ENCODE measurements around the gene SNX1. TPM values are rescaled to one million over a fixed set of nuclear protein-coding genes. Genes with fewer than 3 reads are reported as not detected.

Gene SNX1
- total and polyA plus RNA-seq, 2 of the 8 experiments (the other 6 are each of a cell fraction or from before 2014, with no cell fraction given), result 27.9 to 59.8 TPM

- Histone ChIP-seq H3K14ac (ENCODE audit: insufficient read length) (no peak overlapping the region), H3K4me3 (ENCODE audit: extremely low read depth in 1 of 4, insufficient read depth in 2 of 4, low read depth in 3 of 4, low read length in 4 of 4) (peak overlapping the region; percentile 80 to 88 (median 83)), H3K4me2 (ENCODE audit: insufficient read depth in 1 of 2, low read depth in 2 of 2, low read length in 2 of 2) (peak overlapping the region; percentile 74 to 81), H2BK120ac (replicated peaks; ENCODE audit: low read depth, low read length) (no peak overlapping the region), H3K9ac (replicated peaks in 1 of 4; ENCODE audit: extremely low read depth in 1 of 4, low read depth in 3 of 4, low read length in 3 of 4) (peak overlapping the region; percentile 72 to 96 (median 76)), H3K9me3 (ENCODE audit: insufficient read depth in 2 of 2, low read depth in 1 of 2, low read length in 1 of 2) (no peaks in the 10 kb centered on the region), H3K4ac (replicated peaks; ENCODE audit: insufficient read length, low read depth, low read length) (no peak overlapping the region), H4K91ac (replicated peaks; ENCODE audit: insufficient read length, low read length) (peak overlapping the region; percentile 86), H3K56ac (replicated peaks; ENCODE audit: insufficient read length, low read depth, low read length) (peak overlapping the region; percentile 54), H3K79me1 (ENCODE audit: low read depth, low read length) (no peaks in the 10 kb centered on the region), H2BK20ac (ENCODE audit: low read length) (no peak overlapping the region), H3K18ac (ENCODE audit: extremely low read depth, low read length) (peak overlapping the region; percentile 92), H2BK15ac (ENCODE audit: low read length) (no peak overlapping the region), H3K27me3 (replicated peaks in 1 of 4; ENCODE audit: control insufficient read depth in 3 of 4, extremely low read depth in 1 of 4, insufficient read depth in 3 of 4, low read length in 3 of 4) (no peaks in the 10 kb centered on the region), H3K23me2 (ENCODE audit: low read depth, low read length) (peaks cover 3% of the 10 kb centered on the region; the same call in 1 of the 2 replicates), H3K36me3 (ENCODE audit: control insufficient read depth in 2 of 4, insufficient read depth in 4 of 4, low read length in 3 of 4) (peaks cover 20 to 33% (median 29%) of the 10 kb centered on the region in 4 experiments), H4K8ac (ENCODE audit: extremely low read depth, insufficient read depth, low read length) (peak overlapping the region; percentile 85), H3K79me2 (ENCODE audit: control insufficient read depth in 1 of 2, insufficient read depth in 2 of 2, low read length in 2 of 2) (peaks cover 0 to 9% of the 10 kb centered on the region in 2 experiments; a peak in 2 of 4 replicates), H3K4me1 (replicated peaks in 1 of 4; ENCODE audit: control insufficient read depth in 3 of 4, insufficient read depth in 4 of 4, low read length in 3 of 4) (peaks cover 0 to 13% (median 5%) of the 10 kb centered on the region in 4 experiments), H2BK12ac (ENCODE audit: low read depth, low read length) (no peak overlapping the region), H4K20me1 (replicated peaks in 1 of 2; ENCODE audit: control insufficient read depth in 1 of 2, insufficient read depth in 2 of 2, low read length in 2 of 2) (peaks cover 0 to 9% of the 10 kb centered on the region in 2 experiments), H2AFZ (ENCODE audit: low read length) (no peak overlapping the region), H3K27ac (ENCODE audit: low read depth, low read length) (peak overlapping the region; percentile 77), H4K5ac (ENCODE audit: insufficient read length, low read depth, low read length) (peak overlapping the region; percentile 84), H2AK5ac (ENCODE audit: low read depth, low read length) (no peak overlapping the region), H2BK5ac (ENCODE audit: low read depth, low read length) (peak overlapping the region; percentile 79; the same call in 1 of the 2 replicates), H3K23ac (ENCODE audit: insufficient read length) (no peak overlapping the region)
- DNase-seq (ENCODE audit: low read depth in 1 of 2, low spot score in 2 of 2) (no peak), FAIRE-seq (no peak)
- POLR2A ChIA-PET (ENCODE audit: partially characterized antibody), result interaction anchor here (0.7 to 3.5 kb wide), 4 partner anchors 9 to 225 kb away, joined by 3 to 34 read pairs (median 5); partner anchors contain the start of genes PCLAF and TRIP4
- WGBS, 2 experiments (ENCODE audit: extremely low coverage in 1 of 2, insufficient coverage in 1 of 2, insufficient read length in 1 of 2, insufficient replicate concordance in 2 of 2, low coverage in 1 of 2, low lambda C conversion rate in 2 of 2, missing lambda C conversion rate in 1 of 2), result 7% methylated on average over 10 of the region's 21 CpGs; no CpG with 5 or more reads in 1 of the 2 experiments
- CTCF ChIA-PET (ENCODE audit: partially characterized antibody), result interaction anchor here (3.3 kb wide), 1 partner anchor 10 kb away, joined by 23 read pairs; the partner anchor contains the start of gene SNX22
- TF ChIP-seq RAD21 (IDR thresholded peaks at IDR 0.05 in 1 of 2, conservative IDR thresholded peaks at IDR 0.05 in 1 of 2; ENCODE audit: low read depth in 2 of 2, low read length in 2 of 2) (no peak), MAX (IDR thresholded peaks at IDR 0.05) (peak; percentile 50)
These were observed 66.7 kb downstream of the SNX1 start for GRCh38 chr15:64162478-64162868.

Data from H1 (cell line).